Measurements from ENCODE around the gene BHMT2. TPM values are rescaled to one million over a fixed set of nuclear protein-coding genes. Genes with fewer than 3 reads are reported as not detected.

BHMT2 gene
- polyA plus RNA-seq, 1 of the 3 experiments (the other 2 are of a cell fraction), result not detected

DNA sequence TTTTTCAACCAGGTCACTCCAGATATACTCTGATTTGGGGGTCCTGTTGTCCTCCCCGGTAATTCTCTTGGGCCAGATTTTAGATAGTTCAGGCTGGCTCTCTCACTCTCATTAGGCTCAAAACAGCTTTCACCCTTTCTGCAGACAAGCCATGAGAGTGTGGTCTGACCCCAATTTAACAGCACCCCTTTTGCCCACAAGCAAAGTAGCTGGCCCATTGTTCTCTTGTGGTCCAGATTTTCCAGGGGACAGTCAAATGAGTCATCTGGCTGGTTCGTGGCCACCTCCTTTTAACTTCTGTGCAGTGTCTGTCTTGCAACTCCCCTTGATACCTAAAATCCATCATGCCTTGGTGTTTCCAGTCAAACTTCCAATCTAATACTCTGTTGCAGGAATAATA, 16.5 kb downstream of the BHMT2 start (continued):
- TF ChIP-seq, protein P1, sequence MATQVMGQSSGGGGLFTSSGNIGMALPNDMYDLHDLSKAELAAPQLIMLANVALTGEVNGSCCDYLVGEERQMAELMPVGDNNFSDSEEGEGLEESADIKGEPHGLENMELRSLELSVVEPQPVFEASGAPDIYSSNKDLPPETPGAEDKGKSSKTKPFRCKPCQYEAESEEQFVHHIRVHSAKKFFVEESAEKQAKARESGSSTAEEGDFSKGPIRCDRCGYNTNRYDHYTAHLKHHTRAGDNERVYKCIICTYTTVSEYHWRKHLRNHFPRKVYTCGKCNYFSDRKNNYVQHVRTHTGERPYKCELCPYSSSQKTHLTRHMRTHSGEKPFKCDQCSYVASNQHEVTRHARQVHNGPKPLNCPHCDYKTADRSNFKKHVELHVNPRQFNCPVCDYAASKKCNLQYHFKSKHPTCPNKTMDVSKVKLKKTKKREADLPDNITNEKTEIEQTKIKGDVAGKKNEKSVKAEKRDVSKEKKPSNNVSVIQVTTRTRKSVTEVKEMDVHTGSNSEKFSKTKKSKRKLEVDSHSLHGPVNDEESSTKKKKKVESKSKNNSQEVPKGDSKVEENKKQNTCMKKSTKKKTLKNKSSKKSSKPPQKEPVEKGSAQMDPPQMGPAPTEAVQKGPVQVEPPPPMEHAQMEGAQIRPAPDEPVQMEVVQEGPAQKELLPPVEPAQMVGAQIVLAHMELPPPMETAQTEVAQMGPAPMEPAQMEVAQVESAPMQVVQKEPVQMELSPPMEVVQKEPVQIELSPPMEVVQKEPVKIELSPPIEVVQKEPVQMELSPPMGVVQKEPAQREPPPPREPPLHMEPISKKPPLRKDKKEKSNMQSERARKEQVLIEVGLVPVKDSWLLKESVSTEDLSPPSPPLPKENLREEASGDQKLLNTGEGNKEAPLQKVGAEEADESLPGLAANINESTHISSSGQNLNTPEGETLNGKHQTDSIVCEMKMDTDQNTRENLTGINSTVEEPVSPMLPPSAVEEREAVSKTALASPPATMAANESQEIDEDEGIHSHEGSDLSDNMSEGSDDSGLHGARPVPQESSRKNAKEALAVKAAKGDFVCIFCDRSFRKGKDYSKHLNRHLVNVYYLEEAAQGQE (IDR thresholded peaks at IDR 0.05; ENCODE audit: low read depth, low read length), result no peak
- TF ChIP-seq TCF12 (IDR thresholded peaks at IDR 0.05) (no peak), TAF1 (IDR thresholded peaks at IDR 0.05; ENCODE audit: borderline replicate concordance, low read depth, low read length) (no peak), EZH2phosphoT487 (IDR thresholded peaks at IDR 0.05; ENCODE audit: borderline replicate concordance, low read depth) (no peak), GABPA (IDR thresholded peaks at IDR 0.05; ENCODE audit: low read depth) (no peak), RCOR1 (IDR thresholded peaks at IDR 0.05; ENCODE audit: low read length) (no peak), FOXM1 (IDR thresholded peaks at IDR 0.05; ENCODE audit: low read depth) (no peak), GATA2 (CRISPR knock-in tag; IDR thresholded peaks at IDR 0.05) (no peak)

GRCh38 chr5:79088507-79088906, 18.9 kb downstream of the BHMT2 start:
- Histone ChIP-seq H2AFZ (ENCODE audit: low read depth) (no peak overlapping the region), H3K9me3 (no peaks in the 10 kb centered on the region), H3K4me2 (no peak overlapping the region), H3K27me3 (ENCODE audit: insufficient read depth) (no peaks in the 10 kb centered on the region), H4K20me1 (ENCODE audit: insufficient read depth) (no peaks in the 10 kb centered on the region), H3K4me1 (ENCODE audit: control insufficient read depth in 1 of 2, insufficient read depth in 2 of 2, low read depth in 1 of 2, low read length in 1 of 2) (peaks cover 0 to 6% of the 10 kb centered on the region in 2 experiments; a peak in 2 of 4 replicates), H3K36me3 (replicated peaks in 1 of 2; ENCODE audit: control insufficient read depth in 1 of 2, insufficient read depth in 2 of 2, low read length in 1 of 2) (no peaks in the 10 kb centered on the region), H3K79me2 (ENCODE audit: insufficient read depth) (no peaks in the 10 kb centered on the region), H3K4me3 (ENCODE audit: low read depth in 2 of 2, low read length in 1 of 2) (no peak overlapping the region), H3K27ac (ENCODE audit: low read depth in 2 of 2, low read length in 1 of 2) (no peak overlapping the region), H3F3A (replicated peaks; ENCODE audit: insufficient read depth) (no peaks in the 10 kb centered on the region), H3K9me2 (no peaks in the 10 kb centered on the region), H3K9ac (no peak overlapping the region)
- ChIA-PET POLR2A (no interaction called here), CTCF (interaction anchor here (0.7 kb wide), 1 partner anchor 68 kb away, joined by 3 read pairs; no protein-coding TSS in a partner anchor)
- DNase-seq, result no peak
- 83% methylated on average over 4 of the region's 4 CpGs for WGBS (ENCODE audit: low lambda C conversion rate)
- TF ChIP-seq, protein P1 (IDR thresholded peaks at IDR 0.05; ENCODE audit: low read depth, low read length), result no peak
- TF ChIP-seq USF1 (IDR thresholded peaks at IDR 0.05; ENCODE audit: borderline replicate concordance, low read depth) (no peak), SIN3A (IDR thresholded peaks at IDR 0.05; ENCODE audit: borderline replicate concordance, low read depth, low read length) (no peak), MXI1 (IDR thresholded peaks at IDR 0.05; ENCODE audit: low read depth, low read length) (no peak), FOXM1 (IDR thresholded peaks at IDR 0.05; ENCODE audit: low read depth) (no peak), MEF2A (IDR thresholded peaks at IDR 0.05; ENCODE audit: borderline replicate concordance, low read depth) (no peak), RXRA (IDR thresholded peaks at IDR 0.05; ENCODE audit: borderline replicate concordance, low read depth) (no peak), TAF1 (IDR thresholded peaks at IDR 0.05; ENCODE audit: borderline replicate concordance, low read depth, low read length) (no peak), TCF12 (IDR thresholded peaks at IDR 0.05) (no peak), RFX5 (IDR thresholded peaks at IDR 0.05; ENCODE audit: low read length) (no peak), RCOR1 (IDR thresholded peaks at IDR 0.05; ENCODE audit: low read length) (no peak), YY1 (IDR thresholded peaks at IDR 0.05; ENCODE audit: low read depth) (no peak), TEAD4 (IDR thresholded peaks at IDR 0.05; ENCODE audit: borderline replicate concordance, insufficient read depth) (no peak), PBX3 (IDR thresholded peaks at IDR 0.05) (no peak)
- TF ChIP-seq, protein P2, sequence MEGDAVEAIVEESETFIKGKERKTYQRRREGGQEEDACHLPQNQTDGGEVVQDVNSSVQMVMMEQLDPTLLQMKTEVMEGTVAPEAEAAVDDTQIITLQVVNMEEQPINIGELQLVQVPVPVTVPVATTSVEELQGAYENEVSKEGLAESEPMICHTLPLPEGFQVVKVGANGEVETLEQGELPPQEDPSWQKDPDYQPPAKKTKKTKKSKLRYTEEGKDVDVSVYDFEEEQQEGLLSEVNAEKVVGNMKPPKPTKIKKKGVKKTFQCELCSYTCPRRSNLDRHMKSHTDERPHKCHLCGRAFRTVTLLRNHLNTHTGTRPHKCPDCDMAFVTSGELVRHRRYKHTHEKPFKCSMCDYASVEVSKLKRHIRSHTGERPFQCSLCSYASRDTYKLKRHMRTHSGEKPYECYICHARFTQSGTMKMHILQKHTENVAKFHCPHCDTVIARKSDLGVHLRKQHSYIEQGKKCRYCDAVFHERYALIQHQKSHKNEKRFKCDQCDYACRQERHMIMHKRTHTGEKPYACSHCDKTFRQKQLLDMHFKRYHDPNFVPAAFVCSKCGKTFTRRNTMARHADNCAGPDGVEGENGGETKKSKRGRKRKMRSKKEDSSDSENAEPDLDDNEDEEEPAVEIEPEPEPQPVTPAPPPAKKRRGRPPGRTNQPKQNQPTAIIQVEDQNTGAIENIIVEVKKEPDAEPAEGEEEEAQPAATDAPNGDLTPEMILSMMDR (IDR thresholded peaks at IDR 0.05), result no peak

All from SK-N-SH (cell line).